HG03432 (cell line): ENCODE results near the gene FAM131B.

ENCODE experiments used
- ATAC-seq: cut with Tn5 transposase; IDR thresholded peaks from one replicate; pipeline ENCODE4 v1.9.1; 2021; ENCODE audit warnings: mild to moderate bottlenecking, moderate library complexity; ENCODE audit not compliant: unreplicated experiment

Gene FAM131B

DNA sequence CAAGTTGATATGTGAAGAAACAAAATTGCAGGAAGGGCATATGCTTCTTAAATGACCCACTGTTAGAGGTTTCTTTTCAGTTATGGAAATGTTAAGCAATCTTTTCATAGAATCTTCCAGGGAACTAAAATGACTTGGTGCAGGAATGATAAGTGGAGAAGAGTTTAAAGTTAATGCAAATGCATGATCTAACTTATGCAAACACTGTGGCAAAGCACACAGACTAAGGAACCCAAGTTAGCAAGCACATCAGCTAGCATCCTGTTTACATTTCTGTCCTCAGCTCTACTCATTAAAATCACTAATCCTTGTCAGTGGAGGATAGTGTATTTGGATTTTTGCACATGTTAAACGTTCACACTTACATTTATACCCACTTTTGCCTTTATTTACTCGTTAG lies 37.3 kb downstream of the FAM131B start:
- peak; percentile 59 for ATAC-seq

GRCh38 chr7:143323653-143324052 lies 38.9 kb downstream of the FAM131B start:
- no peak for ATAC-seq

- ATAC-seq: no peak
Observed at GRCh38 chr7:143322760-143323633, 39.5 kb downstream of the FAM131B start.

- no peak for ATAC-seq
Observed at GRCh38 chr7:143321734-143322133, 40.8 kb downstream of the FAM131B start.

DNA sequence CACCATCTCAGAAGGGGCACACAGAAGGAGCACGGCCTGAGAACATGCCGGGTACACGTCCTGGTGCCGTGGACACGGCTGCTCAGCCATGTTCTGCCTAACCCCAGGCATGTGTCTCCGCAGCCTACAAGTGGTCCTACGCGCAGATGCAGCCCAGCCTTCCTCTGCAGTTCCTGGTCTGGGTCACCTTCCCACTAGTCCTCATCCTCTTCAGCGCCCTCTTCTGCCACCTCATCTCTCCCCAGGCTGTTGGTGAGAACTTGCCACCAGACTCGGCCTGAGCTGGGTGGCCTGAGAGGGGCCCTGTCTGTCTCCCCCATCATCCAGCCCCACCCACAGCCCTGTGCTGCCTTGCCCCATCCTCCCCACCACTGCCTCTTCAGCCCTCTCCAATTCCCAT lies 41.3 kb downstream of the FAM131B start:
- no peak for ATAC-seq

DNA sequence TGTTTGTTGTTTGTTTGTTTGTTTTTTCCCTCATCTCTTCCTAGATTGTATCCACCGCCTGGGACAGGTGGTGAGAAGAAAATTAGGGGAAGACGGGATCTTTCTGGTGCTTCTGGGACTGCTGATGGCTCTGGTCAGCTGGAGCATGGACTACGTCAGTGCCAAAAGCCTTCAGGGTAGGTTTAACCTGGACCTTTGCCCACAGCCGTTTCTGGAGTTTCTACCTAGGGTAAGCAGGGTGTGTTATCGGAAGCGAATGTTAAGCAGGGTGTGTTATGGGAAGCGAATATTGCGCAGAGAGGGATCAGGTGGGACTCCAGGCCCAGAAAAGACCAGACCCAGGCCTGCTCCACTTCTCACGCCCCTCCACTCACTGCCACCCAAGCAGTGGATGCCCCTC lies 41.9 kb downstream of the FAM131B start:
- no peak for ATAC-seq

- no peak for ATAC-seq
Observed at GRCh38 chr7:143318661-143319060, 43.9 kb downstream of the FAM131B start.

DNA sequence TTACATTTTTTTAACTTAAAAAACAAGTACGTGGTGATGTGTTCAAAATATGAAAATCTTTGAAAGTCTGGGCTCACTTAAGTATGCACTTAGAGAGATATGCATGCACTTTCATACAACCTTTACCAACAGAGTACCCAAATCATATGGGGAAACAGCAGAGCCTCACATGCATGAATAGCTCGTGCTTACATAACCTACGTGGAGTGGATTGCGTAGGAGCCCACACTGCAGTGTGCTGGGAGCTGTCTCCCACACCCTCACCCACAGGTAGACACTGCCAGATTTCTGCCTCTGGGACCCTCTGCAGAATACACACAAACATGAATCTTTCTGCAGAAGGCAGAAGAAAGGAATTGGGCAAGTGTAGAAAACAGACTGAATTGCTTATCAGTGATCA lies 46.0 kb downstream of the FAM131B start:
- ATAC-seq: no peak

DNA sequence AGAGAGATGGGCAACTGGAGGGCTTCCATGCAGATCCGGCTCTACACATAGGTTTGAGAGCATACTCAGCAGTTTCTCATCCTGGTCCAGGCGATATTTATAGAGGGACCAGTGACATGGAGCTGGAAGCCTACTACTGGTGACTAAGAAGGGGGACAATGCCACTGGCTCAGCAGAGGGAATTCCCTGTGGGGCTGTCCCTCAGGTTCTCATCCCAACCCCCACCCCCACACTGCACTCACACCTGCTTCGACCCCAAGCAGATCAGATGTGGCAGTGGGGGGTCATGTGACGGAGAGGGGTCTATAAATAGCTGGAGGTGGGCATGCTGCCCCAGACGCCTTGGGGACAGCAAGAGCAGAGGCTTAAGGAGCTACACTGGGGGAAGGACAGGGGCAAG lies 46.7 kb downstream of the FAM131B start, which contains the start of gene CLCN1:
Gene CLCN1 (plus strand): TSS at position 336 of the 400 bp plus-strand sequence. CDS start 102 bp downstream, outside the sequence.
- ATAC-seq: no peak

GRCh38 chr7:143314127-143314526 lies 48.4 kb downstream of the FAM131B start:
- ATAC-seq: no peak

- ATAC-seq: no peak
Observed at GRCh38 chr7:143308632-143309031, 53.9 kb downstream of the FAM131B start.

- peak; percentile 57 for ATAC-seq
Observed at GRCh38 chr7:143305423-143306070, 57.0 kb downstream of the FAM131B start.

DNA sequence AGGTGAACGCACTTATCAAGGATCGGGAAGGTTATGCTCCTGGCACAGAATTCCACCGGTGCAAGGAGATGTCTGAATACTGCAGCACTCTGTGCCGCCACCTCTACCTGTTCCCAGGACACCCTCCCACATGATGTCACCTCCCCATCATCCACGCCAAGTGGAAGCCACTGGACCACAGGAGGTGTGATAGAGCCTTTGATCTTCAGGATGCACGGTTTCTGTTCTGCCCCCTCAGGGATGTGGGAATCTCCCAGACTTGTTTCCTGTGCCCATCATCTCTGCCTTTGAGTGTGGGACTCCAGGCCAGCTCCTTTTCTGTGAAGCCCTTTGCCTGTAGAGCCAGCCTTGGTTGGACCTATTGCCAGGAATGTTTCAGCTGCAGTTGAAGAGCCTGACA lies 57.6 kb downstream of the FAM131B start:
- no peak for ATAC-seq

DNA sequence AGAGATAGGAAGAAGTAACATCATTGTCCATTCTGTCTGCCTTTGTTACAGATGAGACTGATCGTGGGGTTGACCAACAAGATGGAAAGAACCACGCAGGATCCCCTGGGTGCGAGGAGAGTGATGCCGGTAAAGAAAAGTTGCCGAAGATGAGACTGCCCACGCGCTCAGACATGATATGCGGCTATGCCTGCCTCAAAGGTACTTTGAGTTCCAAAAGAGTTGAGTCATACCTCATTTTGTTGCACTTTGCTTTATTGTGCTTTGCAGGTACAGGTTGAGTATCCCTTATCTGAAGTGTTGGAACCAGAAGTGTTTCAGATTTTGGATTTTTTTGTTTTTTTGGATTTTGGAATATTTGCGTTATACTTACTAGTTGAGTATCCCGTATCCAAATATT lies 58.8 kb downstream of the FAM131B start:
- no peak for ATAC-seq
